Right lobe of liver (tissue), 4 donors: ENCODE measurements around the gene CENPP.

Experiments used
- POLR2A ChIP-seq: fragments of 450-650 bp; IDR thresholded peaks from one replicate; pipeline ENCODE4 v1.6.1; 2017; ENCODE audit warnings: antibody characterized with exemption, mild to moderate bottlenecking
- TF ChIP-seq, protein P1 (sequence below), 4 donors: fragments of 200-600 bp in 3 of 4; fragments of 450-650 bp in 1 of 4; IDR thresholded peaks; one replicate each; pipeline versions ENCODE4 v1.5.1 to v1.8.0; 2016 to 2022; ENCODE audit warnings: antibody characterized with exemption in 4 of 4, mild to moderate bottlenecking in 2 of 4
- donor health status: DM: no; HTN: no; CAD: no.
- donor health status: DM: no; HTN: no; CAD: no.
- donor health status: DM: no; HTN: yes; CAD: no.

DNA sequence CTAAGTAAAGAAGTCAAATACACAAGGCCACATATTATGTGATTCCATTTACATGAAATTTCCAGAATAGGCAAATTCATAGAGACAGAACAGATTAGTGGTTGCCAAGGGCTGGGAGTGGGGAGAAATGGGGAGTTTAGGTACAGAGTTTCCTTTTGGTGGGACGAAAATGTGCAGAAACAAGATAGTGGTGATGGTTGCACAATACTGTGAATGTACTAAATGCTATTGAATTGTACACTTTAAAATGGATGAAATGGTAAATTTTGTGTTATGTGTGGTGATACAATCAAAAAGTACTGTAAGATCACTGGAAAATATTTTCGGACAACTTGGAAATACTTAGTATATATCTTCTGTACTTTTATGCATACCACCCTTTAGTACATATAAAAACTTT lies 195.1 kb downstream of the CENPP start:
- TF ChIP-seq, protein P1, sequence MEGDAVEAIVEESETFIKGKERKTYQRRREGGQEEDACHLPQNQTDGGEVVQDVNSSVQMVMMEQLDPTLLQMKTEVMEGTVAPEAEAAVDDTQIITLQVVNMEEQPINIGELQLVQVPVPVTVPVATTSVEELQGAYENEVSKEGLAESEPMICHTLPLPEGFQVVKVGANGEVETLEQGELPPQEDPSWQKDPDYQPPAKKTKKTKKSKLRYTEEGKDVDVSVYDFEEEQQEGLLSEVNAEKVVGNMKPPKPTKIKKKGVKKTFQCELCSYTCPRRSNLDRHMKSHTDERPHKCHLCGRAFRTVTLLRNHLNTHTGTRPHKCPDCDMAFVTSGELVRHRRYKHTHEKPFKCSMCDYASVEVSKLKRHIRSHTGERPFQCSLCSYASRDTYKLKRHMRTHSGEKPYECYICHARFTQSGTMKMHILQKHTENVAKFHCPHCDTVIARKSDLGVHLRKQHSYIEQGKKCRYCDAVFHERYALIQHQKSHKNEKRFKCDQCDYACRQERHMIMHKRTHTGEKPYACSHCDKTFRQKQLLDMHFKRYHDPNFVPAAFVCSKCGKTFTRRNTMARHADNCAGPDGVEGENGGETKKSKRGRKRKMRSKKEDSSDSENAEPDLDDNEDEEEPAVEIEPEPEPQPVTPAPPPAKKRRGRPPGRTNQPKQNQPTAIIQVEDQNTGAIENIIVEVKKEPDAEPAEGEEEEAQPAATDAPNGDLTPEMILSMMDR (IDR thresholded peaks at IDR 0.05), result no peak
- no peak for TF ChIP-seq POLR2A
